Measurements from ENCODE around the gene UCK1.
A peak's percentile ranks its signal among the peaks of the same experiment; 100 is the strongest.
"Not testable (repeated sequence)": the region's sequence is repeated elsewhere in the genome, so short reads cannot be mapped to it uniquely, and the experiment has no call there.

UCK1 gene

GRCh38 chr9:131554087-131554842 is 23.2 kb upstream of the UCK1 start:
- DNase-seq (ENCODE audit: low read depth, low spot score), result no peak

GRCh38 chr9:131552030-131552429 is 21.0 kb upstream of the UCK1 start:
- no peak for DNase-seq (ENCODE audit: low read depth, low spot score)

- DNase-seq (ENCODE audit: low read depth, low spot score), result not testable (repeated sequence)
Measured at GRCh38 chr9:131550465-131550864, 19.4 kb upstream of the UCK1 start.

GRCh38 chr9:131549186-131549585 is 18.1 kb upstream of the UCK1 start:
- DNase-seq (ENCODE audit: low read depth, low spot score), result not testable (repeated sequence)

- peak; percentile 27 for DNase-seq (ENCODE audit: low read depth, low spot score)
Measured at GRCh38 chr9:131546336-131547084, 15.4 kb upstream of the UCK1 start.

- no peak for DNase-seq (ENCODE audit: low read depth, low spot score)
Measured at GRCh38 chr9:131545786-131546335, 14.8 kb upstream of the UCK1 start.

- DNase-seq (ENCODE audit: low read depth, low spot score), result peak; percentile 36
Measured at GRCh38 chr9:131545003-131545785, 14.1 kb upstream of the UCK1 start, which contains the start of gene PRRT1B. TSS of gene PRRT1B (plus strand) at chr9:131545523. CDS start at chr9:131545616, 93 bp downstream.

- no peak for DNase-seq (ENCODE audit: low read depth, low spot score)
Measured at GRCh38 chr9:131543141-131543540, 12.1 kb upstream of the UCK1 start.

- no peak for DNase-seq (ENCODE audit: low read depth, low spot score)
Measured at GRCh38 chr9:131539223-131539923, 8.3 kb upstream of the UCK1 start.

GRCh38 chr9:131537946-131538345 is 6.9 kb upstream of the UCK1 start:
- no peak for DNase-seq (ENCODE audit: low read depth, low spot score)

- peak; percentile 40 for DNase-seq (ENCODE audit: low read depth, low spot score)
Measured at GRCh38 chr9:131534721-131535237, 3.7 kb upstream of the UCK1 start.

- DNase-seq (ENCODE audit: low read depth, low spot score), result peak; percentile 57
Measured at GRCh38 chr9:131530546-131530919, 530 bp downstream of the UCK1 start.

- DNase-seq (ENCODE audit: low read depth, low spot score), result no peak
Measured at GRCh38 chr9:131529597-131530545, 1.2 kb downstream of the UCK1 start.

GRCh38 chr9:131528886-131529505 is 2.1 kb downstream of the UCK1 start:
- no peak for DNase-seq (ENCODE audit: low read depth, low spot score)

GRCh38 chr9:131528186-131528585 is 2.9 kb downstream of the UCK1 start:
- DNase-seq (ENCODE audit: low read depth, low spot score), result no peak

- no peak for DNase-seq (ENCODE audit: low read depth, low spot score)
Measured at GRCh38 chr9:131525643-131526565, 5.2 kb downstream of the UCK1 start.

GRCh38 chr9:131524665-131525315 is 6.3 kb downstream of the UCK1 start:
- DNase-seq (ENCODE audit: low read depth, low spot score), result peak; percentile 47

All from astrocyte of the hippocampus (primary cell).